Stimulated activated memory B cell treated with anti-CD40 and anti-IgM and Interleukin-4, amounts not matched to agents 10 μg/mL and 1 μg/mL and 100 μg/mL, for 72 hours (primary cell): ENCODE data around the gene CSRNP3.

ENCODE experiments used
- ATAC-seq: fragments of 150-1000 bp; cut with Tn5 transposase; 2 replicates; pipeline ENCODE4 v1.10.0; 2021
- H3K27ac Mint-ChIP-seq: one replicate; pipeline ENCODE4 v1.8.0; 2022; ENCODE audit warnings: mild to moderate bottlenecking, mixed read lengths
- H3K27me3 Mint-ChIP-seq: one replicate; pipeline ENCODE4 v1.8.0; 2022; ENCODE audit warnings: mixed read lengths
- H3K36me3 Mint-ChIP-seq: one replicate; pipeline ENCODE4 v1.8.0; 2022; ENCODE audit warnings: mixed read lengths
- H3K4me1 Mint-ChIP-seq: one replicate; pipeline ENCODE4 v1.8.0; 2022; ENCODE audit warnings: mixed read lengths
- H3K4me3 Mint-ChIP-seq: one replicate; pipeline ENCODE4 v1.8.0; 2022; ENCODE audit warnings: mild to moderate bottlenecking, moderate library complexity, mixed read lengths
- H3K9me3 Mint-ChIP-seq: one replicate; pipeline ENCODE4 v1.8.0; 2022; ENCODE audit warnings: mixed read lengths

The CSRNP3 gene, protein sequence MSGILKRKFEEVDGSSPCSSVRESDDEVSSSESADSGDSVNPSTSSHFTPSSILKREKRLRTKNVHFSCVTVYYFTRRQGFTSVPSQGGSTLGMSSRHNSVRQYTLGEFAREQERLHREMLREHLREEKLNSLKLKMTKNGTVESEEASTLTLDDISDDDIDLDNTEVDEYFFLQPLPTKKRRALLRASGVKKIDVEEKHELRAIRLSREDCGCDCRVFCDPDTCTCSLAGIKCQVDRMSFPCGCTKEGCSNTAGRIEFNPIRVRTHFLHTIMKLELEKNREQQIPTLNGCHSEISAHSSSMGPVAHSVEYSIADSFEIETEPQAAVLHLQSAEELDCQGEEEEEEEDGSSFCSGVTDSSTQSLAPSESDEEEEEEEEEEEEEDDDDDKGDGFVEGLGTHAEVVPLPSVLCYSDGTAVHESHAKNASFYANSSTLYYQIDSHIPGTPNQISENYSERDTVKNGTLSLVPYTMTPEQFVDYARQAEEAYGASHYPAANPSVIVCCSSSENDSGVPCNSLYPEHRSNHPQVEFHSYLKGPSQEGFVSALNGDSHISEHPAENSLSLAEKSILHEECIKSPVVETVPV

DNA sequence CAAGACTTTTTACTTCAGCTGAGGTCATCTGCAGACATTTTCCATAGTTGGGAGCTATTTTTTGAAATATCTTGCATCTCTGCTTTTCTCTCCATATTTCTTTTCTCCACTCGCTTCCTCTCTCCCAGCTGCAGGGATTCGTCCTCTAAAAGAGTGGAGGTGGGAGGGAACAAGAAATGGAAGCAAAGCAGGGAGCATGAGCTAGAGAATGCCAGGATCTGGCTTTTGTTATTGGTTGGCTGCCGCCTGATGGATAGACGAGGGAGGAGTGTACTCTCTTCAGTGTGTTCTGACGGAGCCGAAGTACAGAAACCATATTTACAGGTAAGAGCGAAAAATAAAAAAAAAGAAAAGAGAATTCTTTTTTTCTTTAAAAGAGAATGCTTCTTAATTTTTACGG, at the start of gene CSRNP3:
TSS of gene CSRNP3 (plus strand) at position 282 of the 400 bp plus-strand sequence. CDS start 125,368 bp downstream, outside the sequence.
- Mint-ChIP-seq H3K9me3 (no peaks in the 10 kb centered on the region), H3K27me3 (no peaks in the 10 kb centered on the region), H3K4me3 (no peak within 1 kb of the TSS), H3K27ac (no peak within 1 kb of the TSS), H3K4me1 (no peaks in the 10 kb centered on the region), H3K36me3 (no peaks in the 10 kb centered on the region)
- no peak for ATAC-seq

DNA sequence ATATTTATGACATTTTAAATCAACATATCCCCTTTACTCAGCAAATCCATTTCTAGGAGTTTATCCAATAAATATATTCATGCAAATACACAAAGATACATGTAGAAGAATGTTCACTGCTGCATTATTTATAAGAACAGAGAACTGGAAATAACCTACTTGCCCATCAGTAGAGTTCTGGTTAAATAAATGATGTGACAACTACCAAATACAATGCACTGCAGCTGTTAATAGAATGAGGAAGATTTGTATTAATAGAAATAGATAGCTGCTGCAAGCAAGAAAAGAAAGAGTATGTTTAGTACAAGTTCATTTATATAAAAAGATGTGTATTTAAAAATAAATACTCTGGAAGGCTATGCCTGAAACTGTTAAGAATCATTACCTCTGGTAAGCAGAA, 49.3 kb upstream of the CSRNP3 start:
- H3K4me1 Mint-ChIP-seq: no peaks in the 10 kb centered on the region
- H3K9me3 Mint-ChIP-seq: peaks cover 17% of the 10 kb centered on the region
- ATAC-seq: no peak
- H3K27me3 Mint-ChIP-seq: peaks cover 19% of the 10 kb centered on the region
- H3K36me3 Mint-ChIP-seq: no peaks in the 10 kb centered on the region
- no peak overlapping the region for H3K4me3 Mint-ChIP-seq
- no peak overlapping the region for H3K27ac Mint-ChIP-seq

DNA sequence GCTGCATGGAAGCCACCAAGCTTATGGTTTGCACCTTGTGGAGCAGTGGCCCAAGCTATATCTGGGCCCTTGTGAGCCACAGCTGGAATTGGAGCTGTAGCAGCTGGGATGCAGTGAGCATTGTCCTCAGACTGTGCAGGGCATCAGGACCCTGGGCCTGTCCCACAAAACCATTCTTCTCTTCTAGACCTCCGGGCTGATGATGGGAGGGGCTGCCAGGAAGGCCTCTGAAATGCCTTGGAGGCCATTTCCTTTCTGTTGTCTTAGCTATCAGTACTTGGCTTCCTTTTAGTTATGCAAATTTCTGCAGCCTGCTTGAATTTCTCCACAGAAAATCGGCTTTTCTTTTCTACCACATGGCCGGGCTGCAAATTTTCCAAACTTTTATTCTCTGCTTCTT, 46.4 kb upstream of the CSRNP3 start:
- H3K4me1 Mint-ChIP-seq: no peaks in the 10 kb centered on the region
- no peaks in the 10 kb centered on the region for H3K36me3 Mint-ChIP-seq
- peaks cover 15% of the 10 kb centered on the region for H3K27me3 Mint-ChIP-seq
- H3K27ac Mint-ChIP-seq: no peak overlapping the region
- H3K9me3 Mint-ChIP-seq: peaks cover 7% of the 10 kb centered on the region
- ATAC-seq: no peak
- no peak overlapping the region for H3K4me3 Mint-ChIP-seq

DNA sequence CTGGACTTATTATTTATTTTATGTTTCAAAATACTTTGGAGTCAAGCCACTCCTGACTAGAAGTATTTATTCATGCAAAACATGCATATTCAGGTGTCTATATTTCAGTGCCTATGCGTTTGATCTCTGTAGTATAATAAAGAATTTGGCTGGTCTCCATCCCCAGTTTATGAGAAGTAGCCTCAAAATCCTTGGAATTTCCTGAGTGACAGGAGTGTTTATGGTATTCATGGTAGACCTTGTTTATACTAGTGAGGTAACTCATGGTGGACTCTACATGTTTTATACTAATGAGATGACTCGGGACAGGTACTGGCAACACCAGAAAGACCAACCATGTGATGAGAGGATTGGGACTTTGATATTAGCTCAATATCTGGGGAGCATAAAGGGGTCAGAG, 43.9 kb upstream of the CSRNP3 start:
- H3K4me3 Mint-ChIP-seq: no peak overlapping the region

DNA sequence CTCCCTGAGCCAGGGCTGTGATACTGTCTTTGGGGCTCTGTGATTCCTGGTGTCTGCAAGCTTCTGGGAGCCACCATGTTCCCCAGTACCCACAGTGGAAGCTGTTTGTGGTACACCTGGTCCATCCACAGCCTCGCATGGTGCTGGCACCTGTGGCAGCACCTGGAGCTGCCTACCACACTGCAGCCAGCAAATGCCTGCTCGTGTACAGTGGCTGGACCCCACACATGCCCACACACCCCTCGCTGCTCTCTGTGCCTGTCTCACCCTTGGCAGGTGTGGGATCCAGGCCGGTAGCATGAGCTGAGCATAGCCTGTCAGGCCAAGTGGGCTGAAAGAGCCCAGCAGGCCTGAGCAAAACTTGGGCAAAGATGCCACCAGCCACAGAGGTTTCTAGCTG, 41.8 kb upstream of the CSRNP3 start:
- Mint-ChIP-seq H3K27me3 (peaks cover 10% of the 10 kb centered on the region), H3K27ac (no peak overlapping the region), H3K4me3 (no peak overlapping the region), H3K36me3 (no peaks in the 10 kb centered on the region), H3K4me1 (no peaks in the 10 kb centered on the region), H3K9me3 (peaks cover 3% of the 10 kb centered on the region)
- ATAC-seq: no peak

More for the DNA sequence above, 43.9 kb upstream of the CSRNP3 start:
- Mint-ChIP-seq H3K9me3 (peaks cover 7% of the 10 kb centered on the region), H3K4me1 (no peaks in the 10 kb centered on the region), H3K27me3 (peaks cover 10% of the 10 kb centered on the region), H3K27ac (no peak overlapping the region), H3K36me3 (no peaks in the 10 kb centered on the region)
- no peak for ATAC-seq

DNA sequence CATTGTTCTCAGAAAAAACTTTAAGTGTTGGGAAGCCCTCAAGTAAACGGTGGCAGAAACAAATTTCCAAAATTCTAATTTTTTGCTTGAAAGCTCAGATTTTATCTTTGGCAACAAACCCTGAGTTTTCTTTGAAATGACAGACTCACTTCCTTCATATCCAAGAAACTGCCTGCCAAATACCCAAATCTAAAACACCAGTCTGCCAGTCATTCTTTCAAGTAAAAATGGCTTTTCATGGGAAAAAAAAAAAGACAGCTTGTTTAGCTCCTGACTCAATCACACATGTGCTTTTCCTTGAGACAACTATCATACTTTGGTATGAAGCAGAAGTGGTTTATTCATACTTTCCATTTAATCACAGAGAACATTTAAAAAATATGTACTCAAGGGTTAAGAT, 40.6 kb upstream of the CSRNP3 start:
- Mint-ChIP-seq H3K9me3 (no peaks in the 10 kb centered on the region), H3K36me3 (no peaks in the 10 kb centered on the region), H3K4me1 (no peaks in the 10 kb centered on the region), H3K4me3 (no peak overlapping the region), H3K27me3 (peaks cover 10% of the 10 kb centered on the region), H3K27ac (no peak overlapping the region)
- ATAC-seq: no peak

DNA sequence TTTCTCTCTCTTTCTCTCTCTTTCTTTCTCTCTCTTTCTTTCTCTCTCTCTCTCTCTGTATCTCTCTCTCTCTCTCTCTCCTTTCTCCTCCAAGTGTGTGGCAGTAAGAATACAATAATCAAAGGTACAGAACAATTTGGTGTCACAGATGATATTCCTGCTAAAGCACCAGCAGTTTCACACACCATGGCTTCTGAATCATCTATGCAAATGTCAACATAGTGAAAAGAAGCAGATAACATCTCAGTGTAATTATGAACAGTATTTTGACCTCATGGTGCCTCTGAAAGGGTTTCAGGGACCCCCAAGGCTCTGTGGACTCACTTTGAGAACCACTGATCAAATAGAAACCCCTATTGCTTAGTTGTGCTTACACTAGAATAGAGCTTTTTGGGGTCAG, 38.5 kb upstream of the CSRNP3 start:
- H3K4me1 Mint-ChIP-seq: no peaks in the 10 kb centered on the region
- H3K27ac Mint-ChIP-seq: no peak overlapping the region
- no peaks in the 10 kb centered on the region for H3K9me3 Mint-ChIP-seq
- no peaks in the 10 kb centered on the region for H3K36me3 Mint-ChIP-seq
- no peak overlapping the region for H3K4me3 Mint-ChIP-seq
- ATAC-seq: no peak
- H3K27me3 Mint-ChIP-seq: peaks cover 10% of the 10 kb centered on the region

DNA sequence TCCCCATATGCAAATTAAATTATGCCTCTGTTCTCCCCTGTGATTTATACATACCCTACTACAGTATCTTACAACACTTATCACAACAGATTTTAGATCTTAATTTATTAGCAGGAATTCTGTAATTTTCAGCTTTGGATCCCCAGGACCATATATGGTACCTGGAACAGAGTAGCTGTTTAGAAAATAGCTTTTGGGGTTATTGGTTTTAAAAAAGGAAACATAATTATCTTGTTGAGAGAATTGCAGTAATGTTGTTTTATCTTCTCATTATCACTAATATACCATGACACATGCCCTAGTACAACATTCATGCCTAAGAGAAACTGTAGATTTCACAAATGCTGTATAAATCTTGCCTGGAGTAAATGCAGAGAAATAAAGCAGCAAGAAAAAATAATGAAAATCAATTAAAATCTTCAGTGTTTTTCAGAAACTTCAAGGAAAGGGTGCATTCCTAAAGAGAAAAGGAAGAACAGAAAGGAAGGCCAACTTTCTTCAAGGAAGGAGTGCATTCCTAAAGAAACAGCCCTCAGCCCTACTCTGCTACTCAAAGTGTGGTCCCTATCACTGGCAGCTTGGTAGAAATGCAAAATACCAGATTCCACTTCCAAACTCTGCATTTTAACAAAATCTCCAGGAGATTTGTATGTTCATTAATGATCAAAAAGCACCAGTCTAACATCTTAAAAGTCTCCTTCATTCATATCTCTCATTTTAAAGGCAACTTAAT, 37.1 kb upstream of the CSRNP3 start:
- no peaks in the 10 kb centered on the region for H3K9me3 Mint-ChIP-seq

DNA sequence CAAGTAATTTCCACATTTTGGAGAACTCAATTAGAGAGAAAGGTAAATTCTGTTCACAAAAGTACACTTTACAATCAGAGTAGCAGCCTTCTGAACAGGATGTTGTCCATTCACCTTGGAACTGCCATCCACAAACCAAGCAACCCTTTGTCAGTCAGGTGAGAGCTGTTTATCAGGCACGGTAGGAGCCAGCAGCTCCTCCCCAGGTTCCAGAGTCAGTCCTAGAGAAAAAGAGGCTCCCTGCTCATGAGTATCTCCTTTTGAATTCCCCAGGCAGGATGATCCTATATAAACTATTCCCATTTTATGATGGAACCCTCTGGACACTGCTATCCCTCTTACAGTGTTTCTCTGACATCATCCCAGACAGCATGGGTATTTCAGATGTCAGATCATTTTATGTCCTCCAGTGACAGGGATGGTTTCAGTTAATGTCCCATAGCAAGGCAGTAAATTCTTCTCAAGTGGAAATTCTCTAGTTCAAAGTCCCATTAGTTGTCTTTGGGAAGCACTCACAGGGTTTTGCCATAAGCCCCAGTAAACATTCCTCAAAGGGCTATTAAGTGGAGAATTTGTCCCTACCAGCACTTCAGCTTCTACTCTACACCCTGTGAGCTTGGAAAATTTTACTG, 34.5 kb upstream of the CSRNP3 start:
- Mint-ChIP-seq H3K9me3 (no peaks in the 10 kb centered on the region), H3K4me3 (no peak overlapping the region), H3K4me1 (no peaks in the 10 kb centered on the region), H3K27ac (no peak overlapping the region), H3K27me3 (no peaks in the 10 kb centered on the region), H3K36me3 (no peaks in the 10 kb centered on the region)
- no peak for ATAC-seq

More for the DNA sequence above, 37.1 kb upstream of the CSRNP3 start:
- Mint-ChIP-seq H3K4me3 (no peak overlapping the region), H3K4me1 (no peaks in the 10 kb centered on the region), H3K27ac (no peak overlapping the region), H3K27me3 (peaks cover 8% of the 10 kb centered on the region), H3K36me3 (no peaks in the 10 kb centered on the region)
- ATAC-seq: no peak

DNA sequence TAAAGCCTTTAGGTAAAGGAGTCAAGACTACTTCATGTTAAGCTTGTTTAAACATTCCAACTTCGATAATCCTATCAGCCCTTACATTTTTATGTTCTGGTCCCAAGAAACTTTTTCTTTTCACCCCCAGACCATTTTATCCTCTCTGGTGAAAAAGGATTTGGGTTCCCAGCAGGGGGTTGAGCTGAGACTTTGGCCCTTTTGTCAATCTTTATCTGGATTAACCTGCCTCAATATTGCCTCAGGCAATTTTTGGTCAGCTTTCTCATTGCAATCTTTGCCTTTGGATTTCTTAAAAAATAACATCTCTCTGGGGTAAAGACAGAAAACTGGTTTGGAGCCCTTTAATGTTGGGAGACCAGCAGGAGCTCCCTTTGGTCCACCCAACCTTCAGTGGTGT, 33.9 kb upstream of the CSRNP3 start:
- no peak for ATAC-seq
- Mint-ChIP-seq H3K4me1 (no peaks in the 10 kb centered on the region), H3K4me3 (no peak overlapping the region), H3K27ac (no peak overlapping the region), H3K9me3 (no peaks in the 10 kb centered on the region), H3K27me3 (no peaks in the 10 kb centered on the region), H3K36me3 (no peaks in the 10 kb centered on the region)

DNA sequence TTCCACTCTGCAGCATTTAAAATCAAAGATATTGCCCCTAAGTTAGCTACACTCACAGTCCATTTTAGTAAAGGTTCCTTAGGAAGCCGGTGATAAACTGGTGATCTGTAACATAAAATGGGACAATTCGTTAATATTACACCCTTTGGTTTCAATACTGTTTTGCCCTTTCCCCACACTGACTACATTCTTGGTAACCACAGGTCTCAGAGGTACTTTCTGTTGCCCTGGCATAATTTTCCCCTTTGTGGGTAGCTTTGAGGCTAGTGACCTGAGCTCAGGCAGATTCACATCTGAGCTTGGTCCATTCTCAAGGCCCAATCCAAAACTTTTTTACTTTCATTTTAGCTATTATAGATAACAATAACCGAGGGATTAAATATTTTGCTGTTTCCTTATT, 32.9 kb upstream of the CSRNP3 start:
- ATAC-seq: no peak
- Mint-ChIP-seq H3K36me3 (no peaks in the 10 kb centered on the region), H3K9me3 (no peaks in the 10 kb centered on the region), H3K4me3 (no peak overlapping the region), H3K27me3 (no peaks in the 10 kb centered on the region), H3K27ac (no peak overlapping the region), H3K4me1 (no peaks in the 10 kb centered on the region)

DNA sequence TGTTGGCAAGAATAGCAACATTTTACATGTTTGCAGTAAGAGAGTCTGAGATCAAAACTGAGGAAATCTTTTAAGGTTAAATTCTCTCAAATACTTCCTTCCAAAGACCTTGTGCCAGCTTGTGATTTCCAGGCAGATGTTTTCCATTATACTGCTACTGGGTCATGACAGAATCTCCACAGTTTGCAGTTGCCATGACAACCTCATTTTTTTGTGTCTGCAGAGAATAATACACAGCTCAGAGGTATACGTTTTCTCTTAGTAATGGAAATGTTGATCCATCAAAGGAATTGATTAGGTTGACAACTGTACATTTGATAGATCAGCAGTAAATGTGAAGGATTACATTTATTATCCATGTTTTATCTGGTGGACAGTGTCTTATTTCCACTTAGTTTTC, 29.1 kb upstream of the CSRNP3 start:
- no peaks in the 10 kb centered on the region for H3K9me3 Mint-ChIP-seq
- H3K36me3 Mint-ChIP-seq: no peaks in the 10 kb centered on the region
- H3K27me3 Mint-ChIP-seq: no peaks in the 10 kb centered on the region
- no peaks in the 10 kb centered on the region for H3K4me1 Mint-ChIP-seq
- no peak for ATAC-seq
- no peak overlapping the region for H3K4me3 Mint-ChIP-seq
- H3K27ac Mint-ChIP-seq: no peak overlapping the region

DNA sequence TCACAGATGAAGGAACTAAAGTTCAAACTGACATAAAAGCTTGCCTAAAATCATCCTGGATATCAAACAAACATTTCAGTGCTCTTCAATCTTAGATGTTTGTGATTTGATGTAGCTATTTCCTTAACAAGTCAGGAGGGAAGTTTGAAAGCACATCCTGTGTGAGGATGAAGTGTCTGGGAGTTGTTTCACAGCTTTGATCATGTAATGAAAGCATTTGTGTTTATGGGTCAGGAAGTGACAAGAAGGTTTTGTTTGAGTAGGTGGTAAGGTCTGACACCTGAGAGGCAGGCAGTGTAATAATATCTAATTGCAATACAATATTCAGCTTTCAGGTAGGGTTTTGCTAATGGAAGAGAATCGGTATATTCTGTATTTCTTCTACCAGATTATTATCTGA, 26.0 kb upstream of the CSRNP3 start:
- Mint-ChIP-seq H3K27me3 (no peaks in the 10 kb centered on the region), H3K4me1 (no peaks in the 10 kb centered on the region), H3K9me3 (no peaks in the 10 kb centered on the region), H3K4me3 (no peak overlapping the region), H3K36me3 (no peaks in the 10 kb centered on the region), H3K27ac (no peak overlapping the region)
- no peak for ATAC-seq

DNA sequence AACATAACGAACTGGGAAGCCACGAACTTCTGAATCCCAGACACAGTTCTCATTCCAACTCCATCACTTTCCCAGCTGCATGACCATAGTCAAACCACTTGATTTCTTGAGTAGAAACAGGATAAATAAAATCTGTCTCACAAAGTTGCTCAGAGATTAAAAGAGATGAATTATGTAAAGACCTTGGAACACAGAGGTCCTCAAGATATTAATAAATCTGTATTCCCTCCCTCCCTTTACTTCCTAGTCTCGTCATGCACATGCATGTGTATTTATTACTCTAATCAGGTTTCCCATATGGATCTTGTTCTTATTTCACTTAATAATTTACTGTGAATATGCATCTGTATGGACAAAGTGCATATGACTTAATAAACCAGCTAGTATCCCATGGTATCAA, 21.1 kb upstream of the CSRNP3 start:
- H3K27me3 Mint-ChIP-seq: peaks cover 19% of the 10 kb centered on the region
- no peaks in the 10 kb centered on the region for H3K36me3 Mint-ChIP-seq
- H3K4me3 Mint-ChIP-seq: no peak overlapping the region
- H3K9me3 Mint-ChIP-seq: no peaks in the 10 kb centered on the region
- H3K4me1 Mint-ChIP-seq: no peaks in the 10 kb centered on the region
- no peak overlapping the region for H3K27ac Mint-ChIP-seq
- no peak for ATAC-seq

DNA sequence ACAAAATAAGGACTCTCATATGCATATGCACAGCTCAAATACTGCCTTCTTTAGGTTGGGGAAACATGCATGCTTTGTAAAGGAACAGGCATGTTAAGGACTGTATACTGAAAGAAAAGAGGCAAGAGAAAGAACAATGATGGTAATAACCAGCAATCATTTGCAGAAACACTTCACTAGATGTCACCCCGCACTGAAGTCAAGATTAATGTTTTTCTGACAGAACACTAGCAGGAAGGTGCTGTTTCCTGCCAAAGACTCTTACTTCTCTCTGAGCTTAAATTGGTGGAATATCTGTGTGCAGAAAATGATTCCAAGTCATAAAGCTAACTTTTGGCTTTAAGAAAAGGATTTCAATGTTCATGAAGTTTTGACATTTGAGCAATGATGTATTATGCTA, 19.3 kb upstream of the CSRNP3 start:
- Mint-ChIP-seq H3K27me3 (peaks cover 19% of the 10 kb centered on the region), H3K9me3 (no peaks in the 10 kb centered on the region), H3K27ac (no peak overlapping the region), H3K4me3 (no peak overlapping the region), H3K36me3 (no peaks in the 10 kb centered on the region), H3K4me1 (no peaks in the 10 kb centered on the region)
- ATAC-seq: no peak
